Forelimb muscle (tissue), 1 donor: ENCODE data around the gene BCL11A. TPM values are rescaled to one million over a fixed set of nuclear protein-coding genes. Genes with fewer than 3 reads are reported as not detected.
"Not testable (repeated sequence)": the region's sequence is repeated elsewhere in the genome, so short reads cannot be mapped to it uniquely, and the experiment has no call there.

ENCODE experiments used
- DNase-seq: peaks from one replicate; pipeline ENCODE4 v3.0.0-alpha.2; 2013; ENCODE audit warnings: low read depth
- polyA plus RNA-seq: library from polyadenylated mRNA; unstranded; fragments of 120-200 nt; gene quantifications from one replicate; pipeline ENCODE4 v1.2.1, GENCODE V29; 2013; ENCODE audit not compliant: insufficient read length

BCL11A gene
- polyA plus RNA-seq, 1 donor: 4.9 TPM

GRCh38 chr2:60437080-60437696, 116.3 kb downstream of the BCL11A start:
- no peak for DNase-seq

- no peak for DNase-seq
Observed at GRCh38 chr2:60433018-60433596, 120.3 kb downstream of the BCL11A start.

- DNase-seq: no peak
Observed at GRCh38 chr2:60432035-60432601, 121.3 kb downstream of the BCL11A start.

GRCh38 chr2:60429681-60430080, 123.8 kb downstream of the BCL11A start:
- no peak for DNase-seq

GRCh38 chr2:60426880-60427279, 126.6 kb downstream of the BCL11A start:
- DNase-seq: no peak

- no peak for DNase-seq
Observed at GRCh38 chr2:60426341-60426740, 127.1 kb downstream of the BCL11A start.

- DNase-seq: no peak
Observed at GRCh38 chr2:60424233-60424632, 129.2 kb downstream of the BCL11A start.

GRCh38 chr2:60423505-60423904, 129.9 kb downstream of the BCL11A start:
- no peak for DNase-seq

- no peak for DNase-seq
Observed at GRCh38 chr2:60422826-60423483, 130.5 kb downstream of the BCL11A start.

- not testable (repeated sequence) for DNase-seq
Observed at GRCh38 chr2:60417210-60417609, 136.2 kb downstream of the BCL11A start.

- no peak for DNase-seq
Observed at GRCh38 chr2:60416221-60417008, 137.0 kb downstream of the BCL11A start.

- DNase-seq: no peak
Observed at GRCh38 chr2:60415814-60416213, 137.6 kb downstream of the BCL11A start.

GRCh38 chr2:60414495-60415138, 138.8 kb downstream of the BCL11A start:
- DNase-seq: no peak

GRCh38 chr2:60413814-60414168, 139.7 kb downstream of the BCL11A start:
- no peak for DNase-seq

GRCh38 chr2:60413069-60413813, 140.2 kb downstream of the BCL11A start:
- no peak for DNase-seq

- DNase-seq: no peak
Observed at GRCh38 chr2:60412620-60413019, 140.8 kb downstream of the BCL11A start.

GRCh38 chr2:60412027-60412426, 141.4 kb downstream of the BCL11A start:
- DNase-seq: no peak

GRCh38 chr2:60411295-60411694, 142.2 kb downstream of the BCL11A start:
- no peak for DNase-seq

GRCh38 chr2:60410456-60411146, 142.9 kb downstream of the BCL11A start:
- no peak for DNase-seq

- no peak for DNase-seq
Observed at GRCh38 chr2:60409531-60409871, 144.0 kb downstream of the BCL11A start.
